ENCODE data around the gene OVCH1.
A peak's percentile ranks its signal among the peaks of the same experiment; 100 is the strongest.

Gene OVCH1

GRCh38 chr12:29497588-29497987 lies at the start of gene OVCH1:
Gene OVCH1 (minus strand): TSS chr12:29497686. CDS start chr12:29497686, 0 bp downstream.
- no peak for FAIRE-seq

- FAIRE-seq: no peak
Measured at GRCh38 chr12:29547151-29547632, 49.7 kb upstream of the OVCH1 start.

- no peak for FAIRE-seq
Measured at GRCh38 chr12:29546000-29546399, 48.5 kb upstream of the OVCH1 start.

GRCh38 chr12:29545102-29545467 lies 47.6 kb upstream of the OVCH1 start:
- no peak for FAIRE-seq

- FAIRE-seq: no peak
Measured at GRCh38 chr12:29544428-29545101, 47.1 kb upstream of the OVCH1 start.

GRCh38 chr12:29543036-29543435 lies 45.5 kb upstream of the OVCH1 start:
- no peak for FAIRE-seq

GRCh38 chr12:29537298-29537697 lies 39.8 kb upstream of the OVCH1 start:
- no peak for FAIRE-seq

- no peak for FAIRE-seq
Measured at GRCh38 chr12:29534935-29535334, 37.4 kb upstream of the OVCH1 start.

- FAIRE-seq: no peak
Measured at GRCh38 chr12:29533815-29534489, 36.5 kb upstream of the OVCH1 start.

- no peak for FAIRE-seq
Measured at GRCh38 chr12:29531471-29531870, 34.0 kb upstream of the OVCH1 start.

GRCh38 chr12:29530436-29530835 lies 33.0 kb upstream of the OVCH1 start:
- no peak for FAIRE-seq

- no peak for FAIRE-seq
Measured at GRCh38 chr12:29528161-29528560, 30.7 kb upstream of the OVCH1 start.

- no peak for FAIRE-seq
Measured at GRCh38 chr12:29521951-29522350, 24.5 kb upstream of the OVCH1 start.

- peak; percentile 93 for FAIRE-seq
Measured at GRCh38 chr12:29519585-29520182, 22.2 kb upstream of the OVCH1 start.

GRCh38 chr12:29518407-29518806 lies 20.9 kb upstream of the OVCH1 start:
- FAIRE-seq: no peak

GRCh38 chr12:29517264-29517663 lies 19.8 kb upstream of the OVCH1 start:
- FAIRE-seq: no peak

- no peak for FAIRE-seq
Measured at GRCh38 chr12:29516431-29516875, 19.0 kb upstream of the OVCH1 start.

- no peak for FAIRE-seq
Measured at GRCh38 chr12:29510591-29511185, 13.2 kb upstream of the OVCH1 start.

GRCh38 chr12:29509503-29509902 lies 12.0 kb upstream of the OVCH1 start:
- no peak for FAIRE-seq

- FAIRE-seq: no peak
Measured at GRCh38 chr12:29508949-29509348, 11.5 kb upstream of the OVCH1 start.

GRCh38 chr12:29505122-29505521 lies 7.6 kb upstream of the OVCH1 start:
- FAIRE-seq: no peak

- FAIRE-seq: no peak
Measured at GRCh38 chr12:29503283-29503682, 5.8 kb upstream of the OVCH1 start.

- FAIRE-seq: no peak
Measured at GRCh38 chr12:29499235-29499634, 1.7 kb upstream of the OVCH1 start.

- no peak for FAIRE-seq
Measured at GRCh38 chr12:29492891-29493290, 4.6 kb downstream of the OVCH1 start.

Measured in G401.6 (cell line).